Calu3 (cell line): ENCODE measurements around the gene FGF3. TPM values are rescaled to one million over a fixed set of nuclear protein-coding genes. Genes with fewer than 3 reads are reported as not detected.

Experiments
- BruUV-seq: library from RNA; stranded (reverse); fragments of 400-500 nt; replicated peaks from 2 replicates; lab custom pipeline; 2021; lab: Mats Ljungman, UMichigan
- CTCF ChIA-PET: fragments of 300-600 bp; sonication (Branson Sonifier 250); formaldehyde crosslinking; loops from one replicate; lab custom pipeline; 2022; ENCODE audit warnings: antibody characterized with exemption; lab: Charles Lee
- DNase-seq: peaks from one replicate; pipeline ENCODE4 v3.0.0; 2022
- H3K27ac Mint-ChIP-seq: one replicate; pipeline ENCODE4 v1.8.0; 2022; ENCODE audit warnings: mixed read lengths; ENCODE audit not compliant: unreplicated experiment
- H3K27me3 Mint-ChIP-seq: one replicate; pipeline ENCODE4 v1.8.0; 2022; ENCODE audit warnings: mixed read lengths; ENCODE audit not compliant: unreplicated experiment
- H3K36me3 Mint-ChIP-seq: one replicate; pipeline ENCODE4 v1.8.0; 2022; ENCODE audit warnings: mild to moderate bottlenecking, moderate library complexity, mixed read lengths; ENCODE audit not compliant: insufficient read depth, unreplicated experiment
- H3K4me1 Mint-ChIP-seq: one replicate; pipeline ENCODE4 v1.8.0; 2022; ENCODE audit warnings: mild to moderate bottlenecking, low read depth, mixed read lengths; ENCODE audit not compliant: unreplicated experiment
- H3K4me3 Mint-ChIP-seq: one replicate; pipeline ENCODE4 v1.8.0; 2022; ENCODE audit warnings: mild to moderate bottlenecking, low read depth, moderate library complexity, mixed read lengths; ENCODE audit not compliant: unreplicated experiment
- H3K9me3 Mint-ChIP-seq: one replicate; pipeline ENCODE4 v1.8.0; 2022; ENCODE audit warnings: low read depth, mixed read lengths; ENCODE audit not compliant: unreplicated experiment
- intact Hi-C: fragments of 100-400 bp; cut with micrococcal nuclease; formaldehyde crosslinking; loops from one replicate; pipeline ENCODE4 v1.10.0; 2022; ENCODE audit not compliant: unreplicated experiment
- total RNA-seq: library from RNA; stranded (reverse); gene quantifications from 2 replicates; pipeline ENCODE4 v1.2.3, GENCODE V29; 2022
- TF ChIP-seq, protein P1 (sequence below): fragments of 200-600 bp; IDR thresholded peaks from one replicate; pipeline ENCODE4 v1.8.0; 2022; ENCODE audit warnings: antibody characterized with exemption; ENCODE audit not compliant: unreplicated experiment

The FGF3 gene
- total RNA-seq, 1 experiment from 2014 or later = not detected

DNA sequence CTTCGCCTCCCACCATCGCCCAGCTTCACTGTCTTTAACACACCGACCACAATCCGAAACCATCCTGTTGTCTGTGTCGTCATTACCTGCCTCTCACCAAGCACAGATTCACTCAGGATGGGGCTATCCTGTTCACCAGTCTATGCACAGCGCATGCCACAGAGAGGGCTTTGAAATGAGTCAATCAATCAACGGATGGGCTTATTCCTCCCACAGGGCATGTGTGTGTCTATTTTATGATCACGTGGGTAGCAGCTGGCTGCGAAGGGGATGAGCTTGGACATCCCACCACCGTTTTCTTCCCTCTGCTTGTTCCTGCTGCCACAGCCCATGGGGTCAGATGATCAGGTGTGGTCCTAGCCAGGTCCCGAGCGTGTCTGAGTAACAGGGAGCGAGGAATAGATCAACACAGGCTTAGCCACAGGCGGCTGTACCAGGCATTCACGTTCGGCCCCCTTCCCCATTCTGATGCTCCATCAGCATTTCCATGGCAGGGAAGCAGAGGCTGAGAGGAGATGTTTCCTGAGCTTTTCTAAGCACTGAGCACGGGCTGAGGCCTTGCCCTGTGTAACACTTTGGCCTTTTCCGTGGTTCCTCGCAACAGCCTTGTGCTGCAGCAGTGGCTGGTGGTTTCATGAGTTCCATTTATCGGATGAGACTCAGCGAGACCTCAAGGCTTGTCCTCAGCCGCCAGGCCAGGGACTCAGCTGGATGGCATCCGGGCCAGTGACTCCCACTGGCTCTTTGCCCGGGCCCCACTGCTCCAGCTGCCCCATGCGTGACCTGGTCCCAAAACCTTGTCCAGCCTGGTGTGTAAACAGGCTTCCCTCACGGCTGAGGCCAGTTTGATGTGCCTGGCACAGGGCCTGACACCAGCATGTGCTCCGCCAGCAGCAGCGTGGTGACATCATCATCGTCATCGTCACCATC lies 48.1 kb upstream of the FGF3 start:
- Mint-ChIP-seq H3K4me3 (no peak overlapping the region), H3K27me3 (peaks cover 24% of the 10 kb centered on the region), H3K9me3 (peaks cover 3% of the 10 kb centered on the region), H3K36me3 (peaks cover 12% of the 10 kb centered on the region), H3K27ac (no peak overlapping the region), H3K4me1 (peaks cover 12% of the 10 kb centered on the region)
- CTCF ChIA-PET = interaction anchor here (0.8 to 1.7 kb wide), 2 partner anchors 17 to 27 kb away, joined by 3 to 5 read pairs; no protein-coding TSS in a partner anchor
- DNase-seq = peak; percentile 63
- BruUV-seq = no TSS peak
- TF ChIP-seq, protein P1, sequence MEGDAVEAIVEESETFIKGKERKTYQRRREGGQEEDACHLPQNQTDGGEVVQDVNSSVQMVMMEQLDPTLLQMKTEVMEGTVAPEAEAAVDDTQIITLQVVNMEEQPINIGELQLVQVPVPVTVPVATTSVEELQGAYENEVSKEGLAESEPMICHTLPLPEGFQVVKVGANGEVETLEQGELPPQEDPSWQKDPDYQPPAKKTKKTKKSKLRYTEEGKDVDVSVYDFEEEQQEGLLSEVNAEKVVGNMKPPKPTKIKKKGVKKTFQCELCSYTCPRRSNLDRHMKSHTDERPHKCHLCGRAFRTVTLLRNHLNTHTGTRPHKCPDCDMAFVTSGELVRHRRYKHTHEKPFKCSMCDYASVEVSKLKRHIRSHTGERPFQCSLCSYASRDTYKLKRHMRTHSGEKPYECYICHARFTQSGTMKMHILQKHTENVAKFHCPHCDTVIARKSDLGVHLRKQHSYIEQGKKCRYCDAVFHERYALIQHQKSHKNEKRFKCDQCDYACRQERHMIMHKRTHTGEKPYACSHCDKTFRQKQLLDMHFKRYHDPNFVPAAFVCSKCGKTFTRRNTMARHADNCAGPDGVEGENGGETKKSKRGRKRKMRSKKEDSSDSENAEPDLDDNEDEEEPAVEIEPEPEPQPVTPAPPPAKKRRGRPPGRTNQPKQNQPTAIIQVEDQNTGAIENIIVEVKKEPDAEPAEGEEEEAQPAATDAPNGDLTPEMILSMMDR = no peak
- intact Hi-C loops = no loop called here

DNA sequence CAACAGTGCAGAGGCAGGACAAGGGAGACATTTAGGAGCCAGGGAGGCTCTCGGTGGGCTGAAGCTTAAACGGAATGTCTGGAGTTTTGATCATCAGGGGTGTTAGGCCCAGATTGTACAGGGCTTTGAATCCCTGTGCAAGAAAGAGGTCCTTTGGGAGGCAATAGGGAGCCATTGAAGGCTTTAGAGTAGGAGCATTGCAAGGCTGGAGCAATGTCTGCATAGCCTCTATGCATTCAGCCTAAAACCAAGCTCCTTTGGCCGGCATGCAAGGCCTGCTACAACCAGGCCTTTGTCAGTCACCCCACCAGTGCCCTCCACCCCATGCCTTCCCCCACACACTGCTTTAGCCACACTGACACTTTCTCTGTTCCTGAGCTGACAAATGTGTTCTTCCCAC lies 47.4 kb upstream of the FGF3 start:
- H3K36me3 Mint-ChIP-seq = peaks cover 6% of the 10 kb centered on the region
- no peak overlapping the region for H3K4me3 Mint-ChIP-seq
- CTCF ChIA-PET = interaction anchor here (1.7 kb wide), 1 partner anchor 26 kb away, joined by 5 read pairs; no protein-coding TSS in a partner anchor
- H3K4me1 Mint-ChIP-seq = peaks cover 12% of the 10 kb centered on the region
- peaks cover 3% of the 10 kb centered on the region for H3K9me3 Mint-ChIP-seq
- intact Hi-C loops = no loop called here
- TF ChIP-seq, protein P1 = no peak
- peaks cover 24% of the 10 kb centered on the region for H3K27me3 Mint-ChIP-seq
- H3K27ac Mint-ChIP-seq = no peak overlapping the region
- no TSS peak for BruUV-seq
- no peak for DNase-seq

GRCh38 chr11:69865707-69866106 lies 46.5 kb upstream of the FGF3 start:
- H3K9me3 Mint-ChIP-seq = no peaks in the 10 kb centered on the region
- DNase-seq = no peak
- no peak overlapping the region for H3K27ac Mint-ChIP-seq
- CTCF ChIA-PET = no interaction called here
- TF ChIP-seq, protein P1 = no peak
- no peak overlapping the region for H3K4me3 Mint-ChIP-seq
- intact Hi-C loops = no loop called here
- peaks cover 12% of the 10 kb centered on the region for H3K4me1 Mint-ChIP-seq
- H3K36me3 Mint-ChIP-seq = peaks cover 4% of the 10 kb centered on the region
- H3K27me3 Mint-ChIP-seq = peaks cover 24% of the 10 kb centered on the region
- no TSS peak for BruUV-seq

GRCh38 chr11:69864686-69865661 lies 45.8 kb upstream of the FGF3 start:
- BruUV-seq = no TSS peak
- Mint-ChIP-seq H3K4me1 (peaks cover 12% of the 10 kb centered on the region), H3K27ac (no peak overlapping the region), H3K27me3 (peaks cover 24% of the 10 kb centered on the region), H3K9me3 (no peaks in the 10 kb centered on the region), H3K36me3 (peaks cover 4% of the 10 kb centered on the region), H3K4me3 (no peak overlapping the region)
- DNase-seq = no peak
- TF ChIP-seq, protein P1 = no peak
- CTCF ChIA-PET = no interaction called here
- intact Hi-C loops = no loop called here
